Smooth muscle cell (in vitro differentiated cells): ENCODE results near the gene MLN. TPM values are rescaled to one million over a fixed set of nuclear protein-coding genes. Genes with fewer than 3 reads are reported as not detected.

Source experiments
- DNase-seq: peaks from one replicate; lab custom pipeline; 2025; ENCODE audit not compliant: unreplicated experiment; lab: John Stamatoyannopoulos, UW
- H2AFZ ChIP-seq: fragments of 200-600 bp; sonication (generic); 2 replicates; pipeline ENCODE4 v1.6.0; 2016; ENCODE audit warnings: antibody characterized with exemption, low read depth, mild to moderate bottlenecking
- H3F3A ChIP-seq: fragments of 200-600 bp; sonication (generic); 2 replicates; pipeline ENCODE4 v1.6.0; 2017; ENCODE audit warnings: antibody characterized with exemption, low read depth
- H3K27ac ChIP-seq: fragments of 200-600 bp; sonication (generic); 2 replicates; pipeline ENCODE4 v1.5.1; 2016; ENCODE audit warnings: low read depth, mild to moderate bottlenecking
- H3K27me3 ChIP-seq: fragments of 200-600 bp; sonication (generic); 2 replicates; pipeline ENCODE4 v1.6.1; 2016; ENCODE audit warnings: low read depth, mild to moderate bottlenecking
- H3K36me3 ChIP-seq: fragments of 200-600 bp; sonication (generic); 2 replicates; pipeline ENCODE4 v1.5.1; 2016; ENCODE audit warnings: low read depth
- H3K4me1 ChIP-seq: fragments of 200-600 bp; sonication (generic); 2 replicates; pipeline ENCODE4 v1.5.1; 2016; ENCODE audit warnings: low read depth
- H3K4me2 ChIP-seq: fragments of 200-600 bp; sonication (generic); 2 replicates; pipeline ENCODE4 v1.6.0; 2016; ENCODE audit warnings: mild to moderate bottlenecking
- H3K4me3 ChIP-seq: fragments of 200-600 bp; sonication (generic); 2 replicates; pipeline ENCODE4 v1.5.1; 2016; ENCODE audit warnings: mild to moderate bottlenecking
- H3K79me2 ChIP-seq: fragments of 200-600 bp; sonication (generic); 2 replicates; pipeline ENCODE4 v1.6.0; 2016; ENCODE audit warnings: low read depth, mild to moderate bottlenecking
- H3K9ac ChIP-seq: fragments of 200-600 bp; sonication (generic); 2 replicates; pipeline ENCODE4 v1.6.0; 2016; ENCODE audit warnings: low read depth
- H3K9me3 ChIP-seq: fragments of 200-600 bp; sonication (generic); replicated peaks from 2 replicates; pipeline ENCODE4 v1.5.1; 2016; ENCODE audit warnings: low read depth
- H4K20me1 ChIP-seq: fragments of 200-600 bp; sonication (generic); 2 replicates; pipeline ENCODE4 v1.6.0; 2016; ENCODE audit warnings: low read depth
- WGBS: methylation state at CpG from one replicate; pipeline ENCODE4 v1.1.7; 2016; ENCODE audit warnings: low lambda C conversion rate; 5-methylcytosine and 5-hydroxymethylcytosine counted together
- polyA plus RNA-seq: library from polyadenylated mRNA; unstranded; fragments of >200 nt; fragmentation: Nextera tagmentation; extraction: Ambion mirVana; gene quantifications from 2 replicates; pipeline ENCODE4 v1.2.1, GENCODE V29; 2016
- total RNA-seq: library from RNA; depleted of rRNA; stranded (reverse); fragments of >200 nt; gene quantifications from 2 replicates; pipeline ENCODE4 v1.2.3, GENCODE V29; 2014
- TF ChIP-seq, protein P1 (sequence below): fragments of 200-600 bp; sonication (generic); IDR thresholded peaks from 2 replicates; pipeline ENCODE4 v1.5.1; 2017; ENCODE audit warnings: borderline replicate concordance, mild to moderate bottlenecking, antibody characterized with exemption; ENCODE audit not compliant: insufficient read depth, poor library complexity, severe bottlenecking

The MLN gene
- total and polyA plus RNA-seq, 2 experiments from 2014 or later: not detected

DNA sequence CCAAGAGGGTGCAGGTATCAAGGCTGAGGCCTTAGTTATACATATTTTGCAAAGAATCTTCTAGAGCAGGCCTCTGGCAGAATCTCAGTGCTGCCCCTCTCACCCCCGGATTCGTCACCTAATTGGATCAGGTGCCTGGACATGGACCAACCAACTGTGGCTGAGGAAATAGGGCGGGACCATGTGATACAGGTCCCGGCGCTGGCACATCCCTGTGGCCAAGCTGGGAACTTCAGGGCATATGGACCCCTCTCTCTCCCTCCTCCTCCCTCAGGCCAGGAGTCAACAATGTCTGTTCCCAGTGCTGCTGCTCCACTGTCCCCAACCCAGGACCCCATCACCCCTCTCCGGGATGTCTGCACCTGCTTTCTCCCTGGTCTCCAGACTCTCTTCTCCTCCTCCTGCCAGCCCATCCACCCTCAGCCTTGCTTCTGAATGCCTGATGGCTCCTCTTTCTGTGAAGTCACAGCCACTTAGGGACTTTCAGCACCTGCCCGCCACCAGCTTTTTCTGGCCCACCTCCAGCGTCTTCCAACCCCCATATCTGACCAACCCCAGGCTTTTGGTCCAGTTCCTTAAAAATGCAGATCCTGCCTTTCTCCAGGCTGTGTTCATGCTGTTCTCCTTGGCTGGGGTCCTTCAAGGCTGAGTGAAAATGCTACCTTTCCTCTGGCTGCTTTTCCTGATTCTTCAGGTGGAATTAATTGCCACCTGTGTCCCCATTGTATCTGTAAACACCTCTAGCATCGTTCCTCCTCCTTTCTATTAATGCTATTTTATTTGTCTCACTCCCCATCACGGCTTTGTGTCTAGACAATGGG is 19.0 kb upstream of the MLN start:
- no peak for DNase-seq
- TF ChIP-seq, protein P1, sequence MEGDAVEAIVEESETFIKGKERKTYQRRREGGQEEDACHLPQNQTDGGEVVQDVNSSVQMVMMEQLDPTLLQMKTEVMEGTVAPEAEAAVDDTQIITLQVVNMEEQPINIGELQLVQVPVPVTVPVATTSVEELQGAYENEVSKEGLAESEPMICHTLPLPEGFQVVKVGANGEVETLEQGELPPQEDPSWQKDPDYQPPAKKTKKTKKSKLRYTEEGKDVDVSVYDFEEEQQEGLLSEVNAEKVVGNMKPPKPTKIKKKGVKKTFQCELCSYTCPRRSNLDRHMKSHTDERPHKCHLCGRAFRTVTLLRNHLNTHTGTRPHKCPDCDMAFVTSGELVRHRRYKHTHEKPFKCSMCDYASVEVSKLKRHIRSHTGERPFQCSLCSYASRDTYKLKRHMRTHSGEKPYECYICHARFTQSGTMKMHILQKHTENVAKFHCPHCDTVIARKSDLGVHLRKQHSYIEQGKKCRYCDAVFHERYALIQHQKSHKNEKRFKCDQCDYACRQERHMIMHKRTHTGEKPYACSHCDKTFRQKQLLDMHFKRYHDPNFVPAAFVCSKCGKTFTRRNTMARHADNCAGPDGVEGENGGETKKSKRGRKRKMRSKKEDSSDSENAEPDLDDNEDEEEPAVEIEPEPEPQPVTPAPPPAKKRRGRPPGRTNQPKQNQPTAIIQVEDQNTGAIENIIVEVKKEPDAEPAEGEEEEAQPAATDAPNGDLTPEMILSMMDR: no peak

DNA sequence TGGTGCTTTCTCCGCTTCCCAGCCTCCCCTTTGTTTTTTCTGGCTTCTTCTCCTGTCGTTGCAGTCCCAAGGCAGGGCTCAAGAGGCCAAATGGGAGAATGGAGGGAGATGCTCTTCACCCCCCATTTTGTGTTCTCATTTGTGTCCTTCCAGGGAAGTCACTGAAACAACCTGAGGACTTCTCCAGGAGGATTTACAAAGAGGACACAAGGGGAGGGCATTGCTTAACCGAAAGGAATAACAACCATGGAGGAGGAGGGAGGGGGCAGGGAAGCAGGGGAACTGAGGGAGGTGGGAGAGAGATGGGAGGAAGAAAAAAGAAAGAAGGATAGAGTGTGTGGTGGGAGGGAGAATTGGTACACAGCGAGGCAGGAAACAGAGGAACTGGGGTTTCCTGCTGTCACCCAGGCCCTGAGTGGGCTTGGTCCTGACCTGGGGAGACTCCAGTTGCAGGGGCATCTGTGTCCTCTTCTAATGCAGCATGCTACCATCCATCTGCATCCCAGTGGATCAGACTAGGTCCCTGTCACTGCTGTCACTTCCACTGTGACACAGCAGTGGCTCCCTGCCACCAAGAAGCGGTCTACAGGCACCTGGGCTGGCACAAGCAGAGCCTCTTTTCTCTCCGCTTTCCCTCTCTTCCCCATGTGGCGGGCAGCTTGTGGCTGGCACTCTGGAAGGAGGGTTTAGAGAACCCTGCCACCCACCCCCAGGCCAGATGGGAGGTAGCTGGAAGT is 17.1 kb upstream of the MLN start:
- Histone ChIP-seq H3K36me3 (no peaks in the 10 kb centered on the region), H3K4me1 (peaks cover 5% of the 10 kb centered on the region), H4K20me1 (no peaks in the 10 kb centered on the region), H3K79me2 (no peaks in the 10 kb centered on the region), H3F3A (no peaks in the 10 kb centered on the region), H3K9ac (no peak overlapping the region), H3K27me3 (no peaks in the 10 kb centered on the region), H3K9me3 (no peaks in the 10 kb centered on the region), H3K27ac (no peak overlapping the region), H2AFZ (no peak overlapping the region), H3K4me3 (no peak overlapping the region), H3K4me2 (no peak overlapping the region)
- WGBS: 81% methylated on average over 7 of the region's 7 CpGs
- TF ChIP-seq, protein P1: no peak
- no peak for DNase-seq

More for the DNA sequence above, 19.0 kb upstream of the MLN start:
- no peak overlapping the region for H3K27ac ChIP-seq
- H3K27me3 ChIP-seq: no peaks in the 10 kb centered on the region
- WGBS: 66% methylated on average over 10 of the region's 10 CpGs
- no peaks in the 10 kb centered on the region for H3K36me3 ChIP-seq
- H3K79me2 ChIP-seq: no peaks in the 10 kb centered on the region
- peaks cover 5% of the 10 kb centered on the region for H3K4me1 ChIP-seq
- no peaks in the 10 kb centered on the region for H3K9me3 ChIP-seq
- H3K9ac ChIP-seq: no peak overlapping the region
- H3K4me3 ChIP-seq: no peak overlapping the region
- H3F3A ChIP-seq: no peaks in the 10 kb centered on the region
- H2AFZ ChIP-seq: no peak overlapping the region
- no peak overlapping the region for H3K4me2 ChIP-seq
- no peaks in the 10 kb centered on the region for H4K20me1 ChIP-seq

DNA sequence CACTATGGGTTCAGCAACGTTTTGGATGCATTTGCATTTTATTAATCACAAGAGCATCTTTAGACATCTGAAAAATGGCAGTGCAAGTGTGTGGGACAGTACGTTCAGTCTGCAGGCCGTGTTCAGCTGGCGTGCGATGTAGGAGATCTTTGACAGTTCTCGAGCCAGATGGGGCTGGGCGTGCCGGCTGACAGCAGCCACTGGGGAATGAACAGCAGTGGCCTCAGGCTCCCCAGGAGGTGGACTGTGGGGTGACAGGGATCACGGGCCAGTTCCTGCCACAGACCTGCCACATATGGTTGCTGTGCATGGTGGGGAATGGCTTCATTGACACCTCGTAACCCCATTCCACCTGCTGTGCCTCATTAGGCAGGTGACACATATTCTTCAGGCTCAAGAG is 16.4 kb upstream of the MLN start:
- no peak overlapping the region for H2AFZ ChIP-seq
- TF ChIP-seq, protein P1: no peak
- no peaks in the 10 kb centered on the region for H3K9me3 ChIP-seq
- 87% methylated on average over 10 of the region's 10 CpGs for WGBS
- H3K4me3 ChIP-seq: no peak overlapping the region
- no peaks in the 10 kb centered on the region for H3K27me3 ChIP-seq
- H3K4me2 ChIP-seq: no peak overlapping the region
- no peaks in the 10 kb centered on the region for H4K20me1 ChIP-seq
- H3F3A ChIP-seq: no peaks in the 10 kb centered on the region
- H3K27ac ChIP-seq: no peak overlapping the region
- H3K9ac ChIP-seq: no peak overlapping the region
- no peaks in the 10 kb centered on the region for H3K36me3 ChIP-seq
- no peak for DNase-seq
- peaks cover 5% of the 10 kb centered on the region for H3K4me1 ChIP-seq
- no peaks in the 10 kb centered on the region for H3K79me2 ChIP-seq
